Measurements from ENCODE around the gene GPRC5C.

DNA sequence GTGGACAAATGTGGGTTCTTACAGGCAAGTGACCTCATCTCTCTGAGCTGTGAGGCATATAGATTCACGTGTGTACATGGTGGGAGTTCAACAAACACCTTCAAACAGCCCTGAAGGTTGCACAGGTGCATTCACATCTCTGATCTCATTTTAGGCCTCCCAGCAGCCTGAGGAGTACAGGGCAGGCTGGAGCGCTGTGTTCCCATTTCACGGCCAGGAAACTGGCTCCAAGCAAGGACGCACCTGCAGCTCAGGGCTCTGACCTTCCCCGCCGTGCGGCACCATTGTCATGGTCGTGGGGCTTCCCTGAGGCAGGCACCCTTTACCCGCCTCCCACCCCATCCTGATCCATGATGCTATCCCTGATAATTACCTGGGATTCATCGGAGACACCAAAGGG, 29.7 kb downstream of the GPRC5C start:
- TF ChIP-seq EZH2 (IDR thresholded peaks at IDR 0.05; ENCODE audit: insufficient read depth, low read length) (no peak), CTCF (IDR thresholded peaks at IDR 0.05; ENCODE audit: insufficient read depth, low read depth, low read length) (no peak)
